ENCODE data around the gene HIKESHI.

The HIKESHI gene

GRCh38 chr11:86374586-86374985 lies 72.5 kb downstream of the HIKESHI start, which contains the start of gene CCDC81:
TSS of gene CCDC81 (plus strand) at chr11:86374887. CDS start at chr11:86375164, 277 bp downstream.
- DNase-seq (ENCODE audit: low read depth in 2 of 2): no peak

GRCh38 chr11:86377972-86378371 lies 75.9 kb downstream of the HIKESHI start:
- DNase-seq (ENCODE audit: low read depth in 2 of 2): no peak

- no peak for DNase-seq (ENCODE audit: low read depth in 2 of 2)
Observed at GRCh38 chr11:86380295-86381059, 78.4 kb downstream of the HIKESHI start.

- no peak for DNase-seq (ENCODE audit: low read depth in 2 of 2)
Observed at GRCh38 chr11:86383041-86383955, 81.3 kb downstream of the HIKESHI start.

- no peak for DNase-seq (ENCODE audit: low read depth in 2 of 2)
Observed at GRCh38 chr11:86386283-86386682, 84.2 kb downstream of the HIKESHI start.

GRCh38 chr11:86386746-86387145 lies 84.7 kb downstream of the HIKESHI start:
- DNase-seq (ENCODE audit: low read depth in 2 of 2): no peak

GRCh38 chr11:86388198-86388597 lies 86.2 kb downstream of the HIKESHI start:
- no peak for DNase-seq (ENCODE audit: low read depth in 2 of 2)

GRCh38 chr11:86390487-86390886 lies 88.4 kb downstream of the HIKESHI start:
- no peak for DNase-seq (ENCODE audit: low read depth in 2 of 2)

GRCh38 chr11:86395061-86395551 lies 93.1 kb downstream of the HIKESHI start:
- DNase-seq (ENCODE audit: low read depth in 2 of 2): no peak

Measured in stimulated activated CD8-positive, alpha-beta memory T cell treated with anti-CD3 and anti-CD28 coated beads, Interleukin-2, amount 100 ng/mL, for 48 hours (primary cell).